Measurements from ENCODE around the gene VPS9D1.
"Not testable (repeated sequence)": the region's sequence is repeated elsewhere in the genome, so short reads cannot be mapped to it uniquely, and the experiment has no call there.

Gene VPS9D1

DNA sequence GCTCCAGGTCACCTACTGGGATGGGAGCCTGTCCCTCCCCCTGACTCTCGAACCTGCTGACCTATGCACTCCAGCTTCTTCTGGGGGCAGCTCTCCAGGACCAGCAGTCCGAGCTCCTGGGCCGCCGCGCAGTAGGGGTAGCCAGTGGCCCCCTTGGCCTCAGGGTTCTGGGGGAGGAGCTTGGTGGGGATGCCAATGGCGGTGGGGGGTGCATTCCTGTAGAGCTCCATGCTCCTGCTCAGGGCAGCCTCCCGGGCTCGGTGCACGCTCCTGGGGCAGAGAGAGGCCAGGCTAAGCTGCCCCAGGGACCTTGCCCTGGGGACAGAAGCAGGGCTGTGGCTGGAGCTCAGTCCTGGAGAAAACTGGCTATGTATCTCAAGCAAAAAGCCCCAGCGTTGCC, 11.5 kb downstream of the VPS9D1 start:
- DNase-seq, result no peak

DNA sequence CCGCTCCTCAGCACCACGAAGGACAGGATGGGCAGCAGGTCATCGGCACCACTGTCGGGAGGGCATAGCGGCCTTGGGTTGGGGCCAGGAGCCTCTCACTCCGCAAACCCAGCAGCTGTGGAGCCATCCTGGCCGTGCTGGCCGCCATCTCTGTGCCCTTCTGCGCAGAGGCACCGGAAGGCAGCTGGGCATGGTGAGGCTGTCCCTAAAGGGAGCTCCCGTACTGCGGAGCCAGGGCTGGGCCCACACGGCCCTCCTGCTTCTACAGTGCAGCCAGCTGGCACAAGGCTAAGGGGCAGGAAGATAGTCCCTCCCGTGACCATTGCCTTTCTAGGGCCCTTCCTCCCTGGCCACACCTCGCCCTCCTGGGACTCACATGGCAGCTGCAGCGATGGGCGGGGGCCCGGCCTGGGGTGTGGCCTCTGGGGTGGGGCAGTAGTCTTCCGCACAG, 12.2 kb downstream of the VPS9D1 start:
- no peak for DNase-seq

- DNase-seq, result no peak
Observed at GRCh38 chr16:89707695-89708094, 13.0 kb downstream of the VPS9D1 start.

GRCh38 chr16:89706518-89707260, 14.0 kb downstream of the VPS9D1 start:
- DNase-seq, result peak; percentile 0

- DNase-seq, result peak; percentile 0
Observed at GRCh38 chr16:89705006-89705405, 15.7 kb downstream of the VPS9D1 start.

- DNase-seq, result peak; percentile 30
Observed at GRCh38 chr16:89704281-89704680, 16.4 kb downstream of the VPS9D1 start.

DNA sequence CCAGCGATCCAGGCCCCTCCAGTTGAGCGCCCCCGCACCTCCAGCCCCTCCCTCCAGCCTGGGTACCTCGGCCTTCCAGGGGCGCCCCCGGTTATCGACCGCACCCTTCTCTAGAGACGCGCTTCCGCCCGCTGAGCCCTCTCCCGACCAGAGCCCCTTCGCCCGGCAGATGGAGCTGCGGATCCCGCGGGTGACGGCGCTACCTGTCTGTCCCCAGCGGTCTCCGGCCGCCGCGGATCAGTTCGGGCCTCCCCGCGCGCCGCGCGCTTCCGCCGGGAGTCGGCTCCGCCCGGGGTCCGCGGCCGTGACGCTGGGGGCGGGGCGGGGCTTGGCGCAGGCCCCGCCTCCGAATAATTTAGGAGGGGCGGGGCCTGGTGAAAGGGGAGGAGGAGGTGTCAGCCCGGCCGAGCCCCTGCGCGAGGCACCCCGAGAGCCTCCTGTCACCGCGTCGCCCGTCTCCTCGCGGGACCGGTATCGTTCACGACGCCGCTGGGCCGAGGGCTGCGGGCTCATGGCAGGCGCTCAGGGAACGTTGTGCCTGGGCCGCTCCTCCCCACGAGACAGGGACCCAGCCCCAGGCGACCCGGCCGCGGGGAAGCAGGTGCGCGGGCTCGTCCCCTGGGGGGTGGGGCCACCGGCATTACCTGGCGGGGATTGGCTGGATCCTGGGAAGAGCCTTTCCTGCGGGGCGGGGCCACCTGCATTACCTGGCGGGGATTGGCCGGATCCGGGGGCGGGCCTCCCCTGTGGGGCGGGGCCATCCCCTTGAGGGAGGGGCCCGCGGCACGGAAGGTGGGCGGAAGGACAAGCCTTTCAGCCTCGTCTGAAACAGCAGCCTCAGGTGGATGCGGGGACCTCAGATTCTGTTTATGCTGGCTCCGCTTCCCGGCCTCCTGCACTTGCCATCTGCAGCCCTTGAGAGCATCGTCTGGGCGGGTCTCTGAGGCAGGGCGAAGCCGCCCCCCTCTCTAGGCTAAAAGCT, 19.0 kb downstream of the VPS9D1 start, which contains the start of gene SPATA2L:
TSS of gene SPATA2L (minus strand) at position 281 of the 982 bp plus-strand sequence. CDS start 473 bp downstream, outside the sequence.
- peak; percentile 98 for DNase-seq

DNA sequence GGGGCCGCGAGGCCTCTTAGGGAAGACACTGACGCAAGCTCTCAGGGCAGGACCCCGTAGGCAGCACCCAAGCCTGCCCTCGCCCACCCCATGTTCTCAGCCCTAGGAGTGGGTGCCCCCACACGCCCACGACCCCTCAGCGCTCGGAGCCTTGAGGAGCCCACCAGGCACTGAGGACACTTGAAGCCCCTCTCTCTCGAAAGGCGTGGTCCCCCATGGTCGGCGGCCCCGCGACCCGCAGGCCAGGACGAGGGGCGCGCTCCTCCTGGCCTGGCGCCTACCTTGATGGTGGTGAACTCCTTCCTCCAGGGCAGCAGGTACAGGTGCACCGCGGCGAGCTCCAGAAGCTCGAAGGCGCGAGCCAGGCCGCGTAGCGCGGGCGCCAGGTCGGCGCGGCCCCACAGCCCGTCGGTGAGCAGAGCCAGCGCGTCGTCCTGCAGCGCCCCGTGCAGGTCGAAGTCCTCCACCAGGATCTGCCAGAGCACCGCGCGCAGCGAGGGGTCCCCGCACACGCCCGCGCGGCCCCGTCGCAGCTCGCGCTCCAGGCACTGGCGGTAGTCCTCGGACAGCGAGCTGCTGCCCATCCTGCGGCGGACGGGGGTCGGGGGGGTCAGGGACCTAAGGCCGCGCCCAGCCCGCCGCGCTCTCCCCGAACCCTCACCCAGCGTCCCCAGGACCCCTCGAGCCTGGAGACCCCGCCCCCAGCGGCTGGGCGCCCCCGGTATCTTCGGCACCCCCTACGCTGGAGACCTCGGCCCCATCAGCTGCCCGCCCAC, 19.9 kb downstream of the VPS9D1 start:
- DNase-seq, result peak; percentile 78

DNA sequence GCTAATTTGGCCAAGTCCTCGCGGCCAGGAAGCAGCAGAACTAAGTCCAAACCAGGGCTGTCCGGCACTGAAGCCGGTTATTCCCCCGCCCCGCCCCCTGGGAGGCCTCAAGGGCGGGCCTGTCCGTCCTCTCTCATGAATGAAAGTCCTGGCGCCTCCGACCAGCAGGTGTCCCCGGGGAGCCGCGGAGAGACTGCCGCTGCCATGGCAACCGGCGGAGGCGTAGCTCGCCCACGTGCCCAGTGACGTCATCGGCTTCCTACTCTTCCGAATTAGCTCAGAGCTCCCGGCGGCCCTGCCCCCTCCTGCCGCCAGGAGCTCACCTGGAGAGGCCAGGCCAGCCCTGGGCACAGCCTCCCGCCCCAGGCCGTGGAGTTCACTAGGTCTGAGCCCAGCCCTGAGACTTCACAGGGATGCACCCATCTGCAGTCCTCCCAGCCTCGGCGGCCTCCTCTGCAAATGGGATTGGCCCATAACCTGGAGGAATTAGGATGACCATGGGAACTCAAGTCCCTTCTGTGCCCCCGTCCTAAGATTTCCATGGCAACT, 20.5 kb downstream of the VPS9D1 start:
- peak; percentile 99 for DNase-seq

DNA sequence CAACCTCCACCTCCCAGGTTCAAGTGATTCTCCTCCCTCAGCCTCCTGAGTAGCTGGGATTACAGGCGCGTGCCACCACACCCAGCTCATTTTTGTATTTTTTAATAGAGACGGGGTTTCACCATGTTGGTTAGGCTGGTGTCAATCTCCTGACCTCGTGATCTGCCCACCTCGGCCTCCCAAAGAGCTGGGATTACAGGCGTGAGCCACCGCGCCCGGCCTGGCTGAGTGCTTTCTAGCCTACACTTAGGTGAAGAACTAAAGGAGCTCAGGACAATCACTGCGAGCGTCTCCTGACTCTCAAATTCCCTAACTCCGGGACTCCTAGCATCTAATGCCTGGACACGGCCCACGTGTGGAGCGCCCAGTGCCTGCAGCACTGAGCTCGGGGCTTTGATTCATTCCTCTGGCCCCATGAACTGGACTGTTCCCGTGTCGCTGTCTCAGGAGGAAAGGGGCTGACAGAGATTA, 21.0 kb downstream of the VPS9D1 start:
- DNase-seq, result not testable (repeated sequence)

DNA sequence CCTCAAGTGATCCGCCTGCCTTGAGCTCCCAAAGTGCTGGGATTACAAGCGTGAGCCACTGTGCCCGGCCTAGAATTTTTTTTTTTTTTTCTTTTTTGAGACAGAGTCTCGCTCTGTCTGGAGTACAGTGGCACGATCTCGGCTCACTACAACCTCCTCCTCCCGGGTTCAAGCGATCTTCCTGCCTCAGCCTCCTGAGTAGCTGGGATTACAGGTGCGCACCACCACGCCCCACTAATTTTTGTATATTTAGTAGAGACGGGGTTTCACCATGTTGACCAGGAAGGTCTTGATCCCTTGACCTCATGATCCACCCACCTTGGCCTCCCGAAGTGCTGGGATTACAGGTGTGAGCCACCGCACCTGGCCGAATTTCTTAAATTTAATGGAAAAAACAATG, 22.0 kb downstream of the VPS9D1 start:
- not testable (repeated sequence) for DNase-seq

DNA sequence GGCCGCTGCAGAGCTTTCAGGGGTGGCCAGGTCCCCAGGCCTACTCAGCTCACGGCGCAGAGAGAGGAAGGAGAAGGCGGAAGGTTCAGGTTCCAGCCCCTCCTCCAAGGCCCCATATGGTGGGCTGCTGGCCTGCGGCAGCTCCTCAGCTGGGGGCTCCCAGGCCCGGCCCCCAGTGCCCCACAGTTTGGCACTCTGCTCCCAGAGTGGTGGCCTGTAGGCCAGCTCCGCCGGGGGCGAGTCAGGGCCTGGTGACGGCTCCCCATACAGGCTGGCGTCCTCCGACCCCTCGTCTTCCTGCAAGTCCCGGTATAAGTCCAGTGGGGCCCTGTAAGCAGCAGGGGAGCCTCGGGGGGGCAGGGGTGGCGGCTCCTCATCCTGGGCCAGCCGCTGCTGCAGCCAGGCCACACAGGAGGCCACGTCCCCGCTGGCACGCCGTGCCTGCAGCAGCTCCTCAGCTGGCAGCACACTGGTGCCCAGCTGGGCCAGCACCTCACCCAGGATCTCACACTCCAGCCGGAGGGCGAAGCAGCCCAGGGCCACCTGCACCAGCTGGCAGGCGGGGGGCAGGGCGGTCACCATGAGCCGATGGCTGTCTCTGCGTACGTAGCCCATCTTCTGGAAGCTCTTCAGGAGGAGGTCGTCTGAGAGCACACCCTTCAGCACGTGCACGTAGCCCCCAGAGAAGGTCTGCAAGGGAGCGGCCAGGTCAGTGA, 22.9 kb downstream of the VPS9D1 start:
- DNase-seq, result no peak

DNA sequence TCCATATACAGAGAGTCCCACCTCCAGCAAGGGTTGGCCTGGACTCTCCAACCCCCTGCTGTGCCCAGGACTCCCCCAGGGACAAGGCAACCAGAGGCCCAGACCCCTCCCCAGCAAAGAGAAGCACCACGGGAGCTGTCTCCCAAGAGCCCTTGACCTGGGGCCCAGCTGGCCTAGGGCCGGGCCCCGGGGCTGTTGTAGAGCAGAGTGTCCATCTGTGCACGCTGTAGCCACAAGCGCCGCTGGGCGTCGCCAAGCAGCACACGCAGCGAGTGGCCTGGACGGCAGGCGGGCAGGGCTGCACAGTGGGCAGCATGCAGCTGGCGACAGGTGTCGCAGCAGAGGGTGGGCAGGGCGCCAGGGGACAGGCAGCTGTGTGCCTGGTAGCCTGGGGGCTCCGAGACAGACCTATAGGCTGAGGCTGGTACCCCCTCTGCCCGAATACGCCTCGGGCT, 23.5 kb downstream of the VPS9D1 start:
- no peak for DNase-seq

- peak; percentile 63 for DNase-seq
Observed at GRCh38 chr16:89696670-89697128, 24.0 kb downstream of the VPS9D1 start.

GRCh38 chr16:89695875-89696669, 24.6 kb downstream of the VPS9D1 start:
- no peak for DNase-seq

DNA sequence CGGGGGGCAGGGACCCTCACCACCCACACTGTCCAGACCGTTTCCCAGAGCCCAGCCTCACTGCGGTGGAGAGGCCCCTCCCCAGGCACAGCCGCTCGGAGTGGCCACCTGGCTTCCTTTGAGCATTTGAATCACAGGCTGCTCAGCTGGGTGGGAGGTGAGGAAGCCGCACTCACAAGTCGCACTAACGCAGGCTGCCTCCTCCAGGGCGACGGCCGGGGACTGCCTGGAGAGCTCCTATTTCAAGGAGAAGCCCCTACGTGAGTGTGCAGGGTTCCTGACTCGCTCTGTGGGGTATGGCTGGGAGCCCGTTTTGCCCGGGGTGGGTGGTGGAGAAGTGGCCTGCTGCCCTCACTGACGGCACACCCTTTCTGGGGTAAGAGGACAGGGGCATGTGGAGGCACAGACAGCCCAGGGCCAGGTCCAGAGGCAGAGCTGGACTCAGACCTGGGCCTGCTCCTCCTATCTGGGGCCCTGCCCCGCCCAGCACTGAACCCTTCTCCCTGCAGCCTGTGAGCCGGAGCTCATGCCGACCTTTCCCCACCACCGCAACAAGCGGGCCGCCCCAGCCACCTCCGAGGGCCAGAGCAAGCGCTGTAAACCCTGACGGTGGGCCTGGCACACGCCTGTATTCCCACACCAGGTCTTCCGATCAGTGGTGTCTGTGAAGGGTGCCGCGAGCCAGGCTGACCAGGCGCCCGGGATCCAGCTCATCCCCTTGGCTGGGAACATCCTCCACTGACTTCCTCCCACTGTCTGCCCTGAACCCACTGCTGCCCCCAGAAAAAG, 25.4 kb downstream of the VPS9D1 start:
- no peak for DNase-seq

GRCh38 chr16:89694784-89695085, 26.0 kb downstream of the VPS9D1 start:
- DNase-seq, result not testable (repeated sequence)

DNA sequence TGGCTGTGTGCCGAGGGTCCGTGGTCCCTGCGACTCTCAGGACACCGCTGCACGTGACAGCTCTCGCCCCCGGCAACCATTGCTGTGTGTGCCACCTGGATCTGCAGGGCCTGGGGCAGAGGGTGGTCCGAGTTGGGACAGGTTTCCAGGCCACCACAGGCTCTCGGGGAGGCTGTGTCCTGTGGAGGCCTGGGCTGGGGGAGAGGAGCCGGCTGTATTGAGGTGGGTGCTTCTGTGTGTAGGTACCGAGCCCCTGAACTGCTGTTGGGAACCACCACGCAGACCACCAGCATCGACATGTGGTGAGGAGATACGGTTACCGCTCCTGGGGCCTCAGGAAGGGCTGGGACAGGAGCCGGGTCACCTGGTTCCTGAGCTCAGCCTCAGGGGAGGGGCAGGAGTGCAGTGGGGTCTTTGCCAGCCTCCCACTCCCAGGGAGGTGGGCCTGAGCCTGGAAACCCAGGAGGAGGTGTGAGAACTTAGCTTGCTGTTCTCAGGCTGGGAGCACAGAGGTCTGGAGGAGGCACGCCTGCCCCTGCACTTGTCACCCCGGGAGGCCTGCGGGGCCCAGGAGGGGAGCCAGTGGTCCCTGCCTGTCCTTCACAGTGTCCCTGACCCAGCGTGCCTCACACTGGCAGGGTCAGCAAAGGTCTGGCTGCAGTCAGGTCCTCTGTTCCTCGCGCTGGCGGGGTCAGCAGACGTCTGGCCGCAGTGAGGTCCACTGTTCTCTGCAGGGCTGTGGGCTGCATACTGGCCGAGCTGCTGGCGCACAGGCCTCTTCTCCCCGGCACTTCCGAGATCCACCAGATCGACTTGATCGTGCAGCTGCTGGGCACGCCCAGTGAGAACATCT, 26.5 kb downstream of the VPS9D1 start:
- DNase-seq, result peak; percentile 60

GRCh38 chr16:89693289-89693731, 27.4 kb downstream of the VPS9D1 start:
- no peak for DNase-seq

Data from hematopoietic multipotent progenitor cell treated with erythropoietin and hydrocortisone succinate and interleukin-3 and kit ligand, for 4 days (in vitro differentiated cells).